Ishikawa (cell line): ENCODE results near the gene ASCC1.

Experiments
- CEBPB ChIP-seq: IDR thresholded peaks from 2 replicates; pipeline ENCODE4 v1.6.1; 2012
- CREB1 ChIP-seq: IDR thresholded peaks from 2 replicates; pipeline ENCODE4 v1.6.1; 2012; ENCODE audit warnings: low read depth
- EGR1 ChIP-seq: IDR thresholded peaks from 2 replicates; pipeline ENCODE4 v1.6.1; 2012
- EP300 ChIP-seq: IDR thresholded peaks from 2 replicates; pipeline ENCODE4 v1.6.1; 2012; ENCODE audit warnings: borderline replicate concordance
- FOXM1 ChIP-seq: IDR thresholded peaks from 2 replicates; pipeline ENCODE4 v1.6.1; 2012; ENCODE audit warnings: low read depth, borderline replicate concordance
- MAX ChIP-seq: IDR thresholded peaks from 2 replicates; pipeline ENCODE4 v1.6.1; 2012
- NFIC ChIP-seq: IDR thresholded peaks from 2 replicates; pipeline ENCODE4 v1.6.1; 2012
- RAD21 ChIP-seq: IDR thresholded peaks from 2 replicates; pipeline ENCODE4 v1.6.1; 2012; ENCODE audit warnings: low read depth
- TAF1 ChIP-seq: IDR thresholded peaks from 2 replicates; pipeline ENCODE4 v1.6.1; 2012; ENCODE audit warnings: low read depth, mild to moderate bottlenecking
- TCF12 ChIP-seq: IDR thresholded peaks from 2 replicates; pipeline ENCODE4 v1.6.1; 2012; ENCODE audit warnings: low read depth
- TEAD4 ChIP-seq: IDR thresholded peaks from 2 replicates; pipeline ENCODE4 v1.6.1; 2012
- USF1 ChIP-seq: IDR thresholded peaks from 2 replicates; pipeline ENCODE4 v1.6.1; 2012
- YY1 ChIP-seq: IDR thresholded peaks from 2 replicates; pipeline ENCODE4 v1.6.1; 2012; ENCODE audit warnings: low read depth
- ZBTB7A ChIP-seq: IDR thresholded peaks from 2 replicates; pipeline ENCODE4 v1.6.1; 2012; ENCODE audit warnings: low read depth
- TF ChIP-seq, protein P1 (sequence below): IDR thresholded peaks from 2 replicates; pipeline ENCODE4 v1.6.1; 2012; ENCODE audit warnings: low read depth, mild to moderate bottlenecking

Gene ASCC1

GRCh38 chr10:72062832-72063702 lies 153.0 kb downstream of the ASCC1 start:
- no peak for TF ChIP-seq ZBTB7A
- TF ChIP-seq TEAD4: no peak
- TF ChIP-seq, protein P1, sequence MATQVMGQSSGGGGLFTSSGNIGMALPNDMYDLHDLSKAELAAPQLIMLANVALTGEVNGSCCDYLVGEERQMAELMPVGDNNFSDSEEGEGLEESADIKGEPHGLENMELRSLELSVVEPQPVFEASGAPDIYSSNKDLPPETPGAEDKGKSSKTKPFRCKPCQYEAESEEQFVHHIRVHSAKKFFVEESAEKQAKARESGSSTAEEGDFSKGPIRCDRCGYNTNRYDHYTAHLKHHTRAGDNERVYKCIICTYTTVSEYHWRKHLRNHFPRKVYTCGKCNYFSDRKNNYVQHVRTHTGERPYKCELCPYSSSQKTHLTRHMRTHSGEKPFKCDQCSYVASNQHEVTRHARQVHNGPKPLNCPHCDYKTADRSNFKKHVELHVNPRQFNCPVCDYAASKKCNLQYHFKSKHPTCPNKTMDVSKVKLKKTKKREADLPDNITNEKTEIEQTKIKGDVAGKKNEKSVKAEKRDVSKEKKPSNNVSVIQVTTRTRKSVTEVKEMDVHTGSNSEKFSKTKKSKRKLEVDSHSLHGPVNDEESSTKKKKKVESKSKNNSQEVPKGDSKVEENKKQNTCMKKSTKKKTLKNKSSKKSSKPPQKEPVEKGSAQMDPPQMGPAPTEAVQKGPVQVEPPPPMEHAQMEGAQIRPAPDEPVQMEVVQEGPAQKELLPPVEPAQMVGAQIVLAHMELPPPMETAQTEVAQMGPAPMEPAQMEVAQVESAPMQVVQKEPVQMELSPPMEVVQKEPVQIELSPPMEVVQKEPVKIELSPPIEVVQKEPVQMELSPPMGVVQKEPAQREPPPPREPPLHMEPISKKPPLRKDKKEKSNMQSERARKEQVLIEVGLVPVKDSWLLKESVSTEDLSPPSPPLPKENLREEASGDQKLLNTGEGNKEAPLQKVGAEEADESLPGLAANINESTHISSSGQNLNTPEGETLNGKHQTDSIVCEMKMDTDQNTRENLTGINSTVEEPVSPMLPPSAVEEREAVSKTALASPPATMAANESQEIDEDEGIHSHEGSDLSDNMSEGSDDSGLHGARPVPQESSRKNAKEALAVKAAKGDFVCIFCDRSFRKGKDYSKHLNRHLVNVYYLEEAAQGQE: no peak
- no peak for TF ChIP-seq CREB1
- no peak for TF ChIP-seq EGR1
- TF ChIP-seq FOXM1: no peak
- no peak for TF ChIP-seq EP300
- no peak for TF ChIP-seq TCF12
- no peak for TF ChIP-seq YY1
- TF ChIP-seq USF1: no peak
- TF ChIP-seq MAX: no peak
- no peak for TF ChIP-seq RAD21
- TF ChIP-seq NFIC: no peak
- TF ChIP-seq TAF1: no peak
- TF ChIP-seq CEBPB: no peak

DNA sequence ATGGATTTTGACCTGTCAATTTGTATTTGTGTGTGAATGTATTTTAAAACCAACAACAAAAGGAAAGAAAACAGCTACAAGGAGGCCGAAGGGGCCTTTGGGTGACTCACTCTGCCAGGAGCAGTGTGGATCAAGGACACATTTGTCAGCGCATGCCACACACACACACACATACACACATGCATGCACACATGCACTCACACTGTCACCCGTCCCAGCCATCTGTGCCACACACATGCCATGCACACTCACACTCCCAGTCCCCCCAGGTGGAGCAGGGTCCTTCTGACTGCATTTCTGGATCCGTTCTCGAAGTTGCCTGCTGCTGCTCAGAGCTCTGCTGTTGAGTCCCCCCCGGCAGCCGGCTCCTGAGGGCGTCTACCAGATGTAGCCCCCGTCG lies 153.7 kb downstream of the ASCC1 start:
- TF ChIP-seq EGR1 (no peak), YY1 (no peak), FOXM1 (no peak), CREB1 (no peak), NFIC (no peak), EP300 (no peak), USF1 (no peak), MAX (no peak), RAD21 (no peak), CEBPB (no peak), TAF1 (no peak)
- TF ChIP-seq, protein P1: no peak

- no peak for TF ChIP-seq CREB1
- TF ChIP-seq YY1: no peak
- TF ChIP-seq TCF12: no peak
- no peak for TF ChIP-seq ZBTB7A
- TF ChIP-seq, protein P1: no peak
- TF ChIP-seq USF1: no peak
- no peak for TF ChIP-seq EGR1
- no peak for TF ChIP-seq MAX
- TF ChIP-seq TEAD4: no peak
- no peak for TF ChIP-seq RAD21
- TF ChIP-seq TAF1: no peak
- no peak for TF ChIP-seq CEBPB
- TF ChIP-seq EP300: no peak
- TF ChIP-seq NFIC: no peak
- no peak for TF ChIP-seq FOXM1
These were observed 154.1 kb downstream of the ASCC1 start for GRCh38 chr10:72061930-72062329.
